Endothelial cell of umbilical vein (primary cell): ENCODE measurements around the gene RGS19. TPM values are rescaled to one million over a fixed set of nuclear protein-coding genes. Genes with fewer than 3 reads are reported as not detected.

Experiments
- BruUV-seq: library from RNA; stranded (reverse); fragments of 400-500 nt; replicated peaks from 2 replicates; lab custom pipeline; 2021; lab: Mats Ljungman, UMichigan
- CTCF ChIA-PET: fragments of 300-600, 350-600 bp; sonication (Branson Sonifier 250); formaldehyde crosslinking; loops from one replicate; lab custom pipeline; 2021; ENCODE audit warnings: antibody characterized with exemption, inconsistent platforms; lab: Charles Lee
- POLR2A ChIA-PET: fragments of 300-600, 350-600 bp; sonication (Branson Sonifier 250); formaldehyde crosslinking; loops from one replicate; lab custom pipeline; 2021; ENCODE audit warnings: antibody characterized with exemption, inconsistent platforms; lab: Charles Lee
- DNase-seq: peaks from one replicate; pipeline ENCODE4 v3.0.0-alpha.2; 2011; ENCODE audit warnings: low read depth, low spot score
- FAIRE-seq: peaks from 2 replicates; lab custom pipeline; 2011; peaks lifted over from hg19 to GRCh38; lab: Jason Lieb, UNC
- H2AFZ ChIP-seq: 2 replicates; pipeline ENCODE4 v1.6.0; 2012; ENCODE audit warnings: low read depth, low read length, control low read depth, inconsistent platforms
- H3K27ac ChIP-seq: 2 replicates; pipeline ENCODE4 v1.5.1; 2011; ENCODE audit warnings: low read depth, mild to moderate bottlenecking, control low read depth, low read length, moderate library complexity; ENCODE audit not compliant: insufficient read depth
- H3K27me3 ChIP-seq, 2 experiments: 2 replicates each; pipeline versions ENCODE4 v1.6.0 to v1.6.1; 2011; ENCODE audit warnings: low read length in 2 of 2, mixed read lengths in 1 of 2; ENCODE audit not compliant: control insufficient read depth in 2 of 2, insufficient read depth in 2 of 2
- H3K36me3 ChIP-seq, 2 experiments: 2 replicates in 1 of 2; 3 replicates in 1 of 2; pipeline ENCODE4 v1.5.1; 2011; ENCODE audit warnings: low read length in 2 of 2, mild to moderate bottlenecking in 1 of 2, moderate library complexity in 1 of 2; ENCODE audit not compliant: control insufficient read depth in 2 of 2, insufficient read depth in 2 of 2; ENCODE audit errors: extremely low read depth in 1 of 2
- H3K4me1 ChIP-seq: 3 replicates; pipeline ENCODE4 v1.5.1; 2011; ENCODE audit warnings: mild to moderate bottlenecking, low read length; ENCODE audit not compliant: control insufficient read depth, insufficient read depth; ENCODE audit errors: extremely low read depth
- H3K4me2 ChIP-seq: 2 replicates; pipeline ENCODE4 v1.6.1; 2011; ENCODE audit warnings: low read length, control low read depth, mixed read lengths; ENCODE audit not compliant: insufficient read depth
- H3K4me3 ChIP-seq, 3 experiments: fragments of 200-600 bp in 1 of 3; sonication (generic), shearing (Covaris generic) in 1 of 3; replicated peaks in 1 of 3; 2 replicates each; pipeline ENCODE4 v1.5.1; 2011 to 2016; ENCODE audit warnings: control low read depth in 3 of 3, low read length in 3 of 3, mild to moderate bottlenecking in 2 of 3, inconsistent platforms in 1 of 3, low read depth in 1 of 3, moderate library complexity in 1 of 3; ENCODE audit not compliant: insufficient read depth in 1 of 3
- H3K79me2 ChIP-seq: 2 replicates; pipeline ENCODE4 v1.6.0; 2012; ENCODE audit warnings: low read length, inconsistent platforms; ENCODE audit not compliant: control insufficient read depth, insufficient read depth
- H3K9ac ChIP-seq: replicated peaks from 2 replicates; pipeline ENCODE3; 2011; ENCODE audit warnings: low read length, control low read depth; ENCODE audit not compliant: insufficient read depth; ENCODE audit errors: extremely low read depth
- H3K9me1 ChIP-seq: replicated peaks from 3 replicates; pipeline ENCODE4 v1.6.0; 2011; ENCODE audit warnings: mild to moderate bottlenecking, low read length; ENCODE audit not compliant: control insufficient read depth, insufficient read depth; ENCODE audit errors: extremely low read depth
- H3K9me3 ChIP-seq: replicated peaks from 2 replicates; pipeline ENCODE4 v1.5.1; 2012; ENCODE audit warnings: low read length, inconsistent platforms; ENCODE audit not compliant: control insufficient read depth, insufficient read depth
- H4K20me1 ChIP-seq: replicated peaks from 2 replicates; pipeline ENCODE3; 2011; ENCODE audit warnings: mild to moderate bottlenecking, low read length; ENCODE audit not compliant: control insufficient read depth, insufficient read depth; ENCODE audit errors: extremely low read depth
- EZH2 ChIP-seq: IDR thresholded peaks from 2 replicates; pipeline ENCODE4 v1.6.1; 2012; ENCODE audit warnings: borderline replicate concordance, low read depth, mild to moderate bottlenecking, moderate library complexity, low read length, inconsistent platforms; ENCODE audit not compliant: severe bottlenecking
- FOS ChIP-seq: IDR thresholded peaks from 2 replicates; pipeline ENCODE4 v1.6.1; 2011; ENCODE audit warnings: mild to moderate bottlenecking, low read length, moderate library complexity, borderline replicate concordance; ENCODE audit not compliant: insufficient read depth
- GATA2 ChIP-seq: IDR thresholded peaks from 2 replicates; pipeline ENCODE4 v1.7.0; 2011; ENCODE audit warnings: low read depth, mild to moderate bottlenecking, moderate library complexity, mixed read lengths, low read length; ENCODE audit not compliant: insufficient read length, insufficient read depth
- JUN ChIP-seq: IDR thresholded peaks from 2 replicates; pipeline ENCODE4 v1.6.1; 2011; ENCODE audit warnings: borderline replicate concordance, low read depth; ENCODE audit not compliant: insufficient read length, insufficient read depth
- MYC ChIP-seq: IDR thresholded peaks from one replicate; pipeline ENCODE4 v1.6.1; 2011; ENCODE audit warnings: mild to moderate bottlenecking, low read depth, low read length
- POLR2A ChIP-seq: IDR thresholded peaks from 2 replicates; pipeline ENCODE4 v1.6.1; 2012; ENCODE audit warnings: low read depth, mild to moderate bottlenecking, control low read depth, low read length
- dilution Hi-C: fragments of 300-500 bp; cut with MboI; formaldehyde crosslinking; loops from one replicate; pipeline ENCODE4 v1.15.0; 2019; ENCODE audit warnings: low sequenced_read_pairs; ENCODE audit not compliant: extremely low pct_ligation_motif_present
- intact Hi-C: fragments of 100-400 bp; cut with micrococcal nuclease; formaldehyde crosslinking; loops from one replicate; pipeline ENCODE4 v1.10.0; 2022
- polyA plus RNA-seq, 4 experiments: library from polyadenylated mRNA; depleted of rRNA in 3 of 4; stranded (reverse) in 3 of 4; unstranded in 1 of 4; fragments of >200 nt; gene quantifications; 2 replicates each; pipeline versions ENCODE4 v1.2.1 to v1.2.3, GENCODE V29; 2011 to 2012; ENCODE audit warnings: missing spikeins in 1 of 4
- total RNA-seq: library from RNA; stranded (reverse); gene quantifications from 2 replicates; pipeline ENCODE4 v1.2.3, GENCODE V29; 2021
- TF ChIP-seq, protein P1 (sequence below): IDR thresholded peaks from 2 replicates; pipeline ENCODE4 v1.6.1; 2011; ENCODE audit not compliant: insufficient read depth, insufficient read length
- TF ChIP-seq, protein P2 (sequence below), 2 donors: IDR thresholded peaks; 1 replicate in 1 of 2; 2 replicates in 1 of 2; pipeline ENCODE4 v1.5.1; 2011; ENCODE audit warnings: low read length in 2 of 2, mild to moderate bottlenecking in 2 of 2, moderate library complexity in 2 of 2, control low read depth in 1 of 2, inconsistent platforms in 1 of 2, low read depth in 1 of 2; ENCODE audit not compliant: insufficient read depth in 1 of 2; ENCODE audit errors: extremely low read depth in 1 of 2

Gene RGS19
- total and polyA plus RNA-seq, 2 donors (not counting 3 experiments of a cell fraction or from before 2014, with no cell fraction given): 27.8 to 33.7 TPM

DNA sequence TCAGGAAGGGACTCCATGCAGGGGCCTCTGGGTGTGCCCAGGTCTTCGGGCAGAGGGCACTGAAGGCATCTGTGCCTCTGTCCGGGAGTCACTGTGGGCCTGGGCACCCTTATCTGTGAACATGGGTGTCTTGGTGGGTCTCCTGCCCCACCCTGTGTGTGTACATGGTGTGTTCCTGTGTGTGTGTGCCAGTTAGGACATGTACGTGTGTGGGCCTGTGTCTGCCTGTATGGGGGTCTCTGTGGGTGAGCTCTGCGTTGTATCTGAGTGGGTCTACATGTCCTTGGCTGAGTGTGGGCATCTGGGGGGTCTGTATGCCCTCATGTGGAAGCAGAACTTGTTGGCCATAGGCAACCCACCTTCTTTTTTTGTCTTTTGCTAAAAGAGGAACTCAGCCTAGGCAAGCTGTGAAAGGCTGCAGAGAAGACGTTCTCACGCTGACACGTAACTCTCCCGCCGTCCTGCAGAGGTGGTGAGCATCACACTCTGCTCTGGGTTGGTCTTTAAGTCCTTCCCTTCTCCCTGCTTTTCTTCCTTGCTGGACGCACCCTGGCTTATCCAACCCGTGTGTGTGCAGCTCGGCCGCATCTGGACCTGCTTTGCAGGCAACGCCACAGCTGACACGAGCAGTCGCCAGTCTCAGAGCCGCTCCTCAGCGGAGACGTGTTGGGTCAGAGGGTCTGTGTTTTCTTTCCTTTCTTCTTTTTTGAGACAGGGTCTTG, 28.6 kb upstream of the RGS19 start:
- no peaks in the 10 kb centered on the region for H3K9me1 ChIP-seq
- ChIA-PET POLR2A (no interaction called here), CTCF (interaction anchor here (1.5 to 2.0 kb wide), 2 partner anchors 24 kb away, joined by 5 to 6 read pairs; no protein-coding TSS in a partner anchor)
- H3K9ac ChIP-seq: no peak overlapping the region
- no peaks in the 10 kb centered on the region for H3K4me1 ChIP-seq
- no peak for FAIRE-seq
- TF ChIP-seq EZH2: no peak
- TF ChIP-seq JUN: no peak
- no peak for TF ChIP-seq MYC
- TF ChIP-seq, protein P1, sequence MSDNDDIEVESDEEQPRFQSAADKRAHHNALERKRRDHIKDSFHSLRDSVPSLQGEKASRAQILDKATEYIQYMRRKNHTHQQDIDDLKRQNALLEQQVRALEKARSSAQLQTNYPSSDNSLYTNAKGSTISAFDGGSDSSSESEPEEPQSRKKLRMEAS: no peak
- TF ChIP-seq GATA2: no peak
- TF ChIP-seq FOS: no peak
- TF ChIP-seq, protein P2, sequence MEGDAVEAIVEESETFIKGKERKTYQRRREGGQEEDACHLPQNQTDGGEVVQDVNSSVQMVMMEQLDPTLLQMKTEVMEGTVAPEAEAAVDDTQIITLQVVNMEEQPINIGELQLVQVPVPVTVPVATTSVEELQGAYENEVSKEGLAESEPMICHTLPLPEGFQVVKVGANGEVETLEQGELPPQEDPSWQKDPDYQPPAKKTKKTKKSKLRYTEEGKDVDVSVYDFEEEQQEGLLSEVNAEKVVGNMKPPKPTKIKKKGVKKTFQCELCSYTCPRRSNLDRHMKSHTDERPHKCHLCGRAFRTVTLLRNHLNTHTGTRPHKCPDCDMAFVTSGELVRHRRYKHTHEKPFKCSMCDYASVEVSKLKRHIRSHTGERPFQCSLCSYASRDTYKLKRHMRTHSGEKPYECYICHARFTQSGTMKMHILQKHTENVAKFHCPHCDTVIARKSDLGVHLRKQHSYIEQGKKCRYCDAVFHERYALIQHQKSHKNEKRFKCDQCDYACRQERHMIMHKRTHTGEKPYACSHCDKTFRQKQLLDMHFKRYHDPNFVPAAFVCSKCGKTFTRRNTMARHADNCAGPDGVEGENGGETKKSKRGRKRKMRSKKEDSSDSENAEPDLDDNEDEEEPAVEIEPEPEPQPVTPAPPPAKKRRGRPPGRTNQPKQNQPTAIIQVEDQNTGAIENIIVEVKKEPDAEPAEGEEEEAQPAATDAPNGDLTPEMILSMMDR (IDR thresholded peaks at IDR 0.05; ENCODE audit: extremely low read depth in 1 of 2, insufficient read depth in 1 of 2, low read depth in 1 of 2, low read length in 2 of 2): no peak
- no peak for TF ChIP-seq POLR2A
- DNase-seq: no peak
- no peak overlapping the region for H3K27ac ChIP-seq
- H3K4me3 ChIP-seq: no peak overlapping the region
- H3K79me2 ChIP-seq: no peaks in the 10 kb centered on the region
- peaks cover 3 to 4% of the 10 kb centered on the region in 2 experiments for H3K27me3 ChIP-seq
- H3K4me2 ChIP-seq: no peak overlapping the region
- dilution Hi-C loops: no loop called here
- H2AFZ ChIP-seq: no peak overlapping the region
- no peaks in the 10 kb centered on the region for H3K9me3 ChIP-seq
- H4K20me1 ChIP-seq: no peaks in the 10 kb centered on the region
- no TSS peak for BruUV-seq
- H3K36me3 ChIP-seq: no peaks in the 10 kb centered on the region
- intact Hi-C loops: no loop called here
